Activated CD8-positive, alpha-beta memory T cell treated with anti-CD3 and anti-CD28 coated beads, Interleukin-2, amount 50 U/mL, for 1 hour (primary cell): ENCODE data around the gene ARID1B.

Source experiments
- DNase-seq: peaks from one replicate; pipeline ENCODE4 v3.0.0-alpha.2; 2020; ENCODE audit errors: extremely low read depth

ARID1B gene

GRCh38 chr6:157075549-157076450, 298.6 kb downstream of the ARID1B start:
- DNase-seq: no peak

- DNase-seq: no peak
Measured at GRCh38 chr6:157076451-157076822, 299.3 kb downstream of the ARID1B start.

GRCh38 chr6:157077251-157077650, 300.1 kb downstream of the ARID1B start:
- no peak for DNase-seq

- DNase-seq: no peak
Measured at GRCh38 chr6:157078326-157078725, 301.1 kb downstream of the ARID1B start.

GRCh38 chr6:157079277-157079676, 302.1 kb downstream of the ARID1B start:
- no peak for DNase-seq

GRCh38 chr6:157079771-157080170, 302.6 kb downstream of the ARID1B start:
- DNase-seq: no peak

GRCh38 chr6:157080986-157081391, 303.8 kb downstream of the ARID1B start:
- no peak for DNase-seq

GRCh38 chr6:157083343-157083742, 306.2 kb downstream of the ARID1B start:
- no peak for DNase-seq

GRCh38 chr6:157086632-157087031, 309.5 kb downstream of the ARID1B start:
- no peak for DNase-seq

- no peak for DNase-seq
Measured at GRCh38 chr6:157087974-157088373, 310.8 kb downstream of the ARID1B start.

- no peak for DNase-seq
Measured at GRCh38 chr6:157088841-157089240, 311.7 kb downstream of the ARID1B start.

- DNase-seq: no peak
Measured at GRCh38 chr6:157089258-157089657, 312.1 kb downstream of the ARID1B start.

GRCh38 chr6:157089851-157090250, 312.7 kb downstream of the ARID1B start:
- no peak for DNase-seq

GRCh38 chr6:157090736-157091135, 313.6 kb downstream of the ARID1B start:
- DNase-seq: no peak

- no peak for DNase-seq
Measured at GRCh38 chr6:157091243-157091642, 314.1 kb downstream of the ARID1B start.

GRCh38 chr6:157091856-157092460, 314.8 kb downstream of the ARID1B start:
- DNase-seq: no peak

- no peak for DNase-seq
Measured at GRCh38 chr6:157092736-157093135, 315.6 kb downstream of the ARID1B start.

GRCh38 chr6:157093536-157093935, 316.4 kb downstream of the ARID1B start:
- DNase-seq: no peak

GRCh38 chr6:157094038-157094437, 316.9 kb downstream of the ARID1B start:
- no peak for DNase-seq

- DNase-seq: no peak
Measured at GRCh38 chr6:157095084-157095483, 317.9 kb downstream of the ARID1B start.

- no peak for DNase-seq
Measured at GRCh38 chr6:157095569-157095968, 318.4 kb downstream of the ARID1B start.

- DNase-seq: no peak
Measured at GRCh38 chr6:157096105-157096504, 318.9 kb downstream of the ARID1B start.

GRCh38 chr6:157096522-157096921, 319.3 kb downstream of the ARID1B start:
- no peak for DNase-seq
